SU-DHL-6 (cell line): ENCODE measurements around the gene UQCRFS1.
"Not testable (repeated sequence)": the region's sequence is repeated elsewhere in the genome, so short reads cannot be mapped to it uniquely, and the experiment has no call there.

Experiments used
- EZH2phosphoT487 ChIP-seq: fragments of 200-600 bp; sonication (generic), shearing (Covaris generic); conservative IDR thresholded peaks from 2 replicates; pipeline ENCODE4 v1.6.1; 2018; ENCODE audit warnings: mild to moderate bottlenecking, antibody characterized with exemption, low read length, moderate library complexity, mixed read lengths
- TF ChIP-seq, protein P1 (sequence below): fragments of 200-600 bp; sonication (generic); IDR thresholded peaks from one replicate; pipeline ENCODE4 v1.5.1; 2017; ENCODE audit warnings: antibody characterized with exemption, mild to moderate bottlenecking, low read length, moderate library complexity; ENCODE audit not compliant: insufficient read depth, poor library complexity, severe bottlenecking

DNA sequence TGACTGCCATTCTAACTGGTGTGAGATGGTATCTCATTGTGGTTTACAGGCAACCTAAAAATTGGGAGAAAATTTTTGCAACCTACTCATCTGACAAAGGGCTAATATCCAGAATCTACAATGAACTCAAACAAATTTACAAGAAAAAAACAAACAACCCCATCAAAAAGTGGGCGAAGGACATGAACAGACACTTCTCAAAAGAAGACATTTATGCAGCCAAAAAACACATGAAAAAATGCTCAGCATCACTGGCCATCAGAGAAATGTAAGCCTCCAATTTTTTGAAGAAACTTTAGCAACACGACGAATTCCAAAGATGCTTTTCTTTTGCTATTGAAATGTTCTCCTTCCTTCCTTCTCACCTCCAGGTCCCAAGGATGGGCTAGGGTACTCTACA lies 1.9 kb downstream of the UQCRFS1 start:
- TF ChIP-seq, protein P1, sequence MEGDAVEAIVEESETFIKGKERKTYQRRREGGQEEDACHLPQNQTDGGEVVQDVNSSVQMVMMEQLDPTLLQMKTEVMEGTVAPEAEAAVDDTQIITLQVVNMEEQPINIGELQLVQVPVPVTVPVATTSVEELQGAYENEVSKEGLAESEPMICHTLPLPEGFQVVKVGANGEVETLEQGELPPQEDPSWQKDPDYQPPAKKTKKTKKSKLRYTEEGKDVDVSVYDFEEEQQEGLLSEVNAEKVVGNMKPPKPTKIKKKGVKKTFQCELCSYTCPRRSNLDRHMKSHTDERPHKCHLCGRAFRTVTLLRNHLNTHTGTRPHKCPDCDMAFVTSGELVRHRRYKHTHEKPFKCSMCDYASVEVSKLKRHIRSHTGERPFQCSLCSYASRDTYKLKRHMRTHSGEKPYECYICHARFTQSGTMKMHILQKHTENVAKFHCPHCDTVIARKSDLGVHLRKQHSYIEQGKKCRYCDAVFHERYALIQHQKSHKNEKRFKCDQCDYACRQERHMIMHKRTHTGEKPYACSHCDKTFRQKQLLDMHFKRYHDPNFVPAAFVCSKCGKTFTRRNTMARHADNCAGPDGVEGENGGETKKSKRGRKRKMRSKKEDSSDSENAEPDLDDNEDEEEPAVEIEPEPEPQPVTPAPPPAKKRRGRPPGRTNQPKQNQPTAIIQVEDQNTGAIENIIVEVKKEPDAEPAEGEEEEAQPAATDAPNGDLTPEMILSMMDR, result not testable (repeated sequence)
- not testable (repeated sequence) for TF ChIP-seq EZH2phosphoT487
